ENCODE data around the gene IMMP2L. TPM values are rescaled to one million over a fixed set of nuclear protein-coding genes. Genes with fewer than 3 reads are reported as not detected.
A peak's percentile ranks its signal among the peaks of the same experiment; 100 is the strongest.

The IMMP2L gene
- total RNA-seq, 1 experiment from 2014 or later, result 13.6 TPM

DNA sequence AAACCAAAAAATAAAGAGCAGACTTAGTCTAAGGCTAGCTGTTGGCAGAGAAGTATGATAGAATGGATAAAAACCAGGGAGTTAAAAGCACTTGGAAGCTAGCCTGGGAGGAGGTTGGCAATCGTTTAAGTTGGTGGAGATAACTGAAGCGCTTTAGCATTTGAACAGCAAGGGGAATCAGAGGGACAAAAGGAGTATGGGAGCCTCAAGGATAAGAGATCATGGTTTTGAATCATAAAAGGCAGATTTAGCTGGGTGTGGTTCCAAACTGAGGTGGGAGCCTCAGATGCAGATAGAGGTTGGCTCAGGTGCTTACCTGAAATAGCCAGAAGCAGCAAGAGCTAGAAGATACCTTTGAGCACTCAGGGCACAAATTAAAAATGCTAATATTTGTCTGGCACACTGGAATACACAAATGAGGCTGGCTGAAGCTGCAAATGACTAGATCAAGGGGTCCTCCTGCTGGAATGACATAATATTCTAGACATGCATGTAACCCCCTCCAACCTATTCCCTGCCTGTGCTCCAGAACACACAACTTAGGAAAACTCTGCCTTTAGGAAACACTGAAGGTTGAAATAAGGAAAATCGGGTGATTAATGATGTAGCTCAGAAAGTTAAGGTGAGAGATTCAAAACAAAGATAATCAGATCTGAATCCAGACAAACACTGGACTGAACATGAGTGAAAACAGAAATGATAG lies 843.6 kb downstream of the IMMP2L start (continued):
- TF ChIP-seq ZNF138 (CRISPR knock-in tag; conservative IDR thresholded peaks at IDR 0.05), result no peak
- TF ChIP-seq, protein P1, sequence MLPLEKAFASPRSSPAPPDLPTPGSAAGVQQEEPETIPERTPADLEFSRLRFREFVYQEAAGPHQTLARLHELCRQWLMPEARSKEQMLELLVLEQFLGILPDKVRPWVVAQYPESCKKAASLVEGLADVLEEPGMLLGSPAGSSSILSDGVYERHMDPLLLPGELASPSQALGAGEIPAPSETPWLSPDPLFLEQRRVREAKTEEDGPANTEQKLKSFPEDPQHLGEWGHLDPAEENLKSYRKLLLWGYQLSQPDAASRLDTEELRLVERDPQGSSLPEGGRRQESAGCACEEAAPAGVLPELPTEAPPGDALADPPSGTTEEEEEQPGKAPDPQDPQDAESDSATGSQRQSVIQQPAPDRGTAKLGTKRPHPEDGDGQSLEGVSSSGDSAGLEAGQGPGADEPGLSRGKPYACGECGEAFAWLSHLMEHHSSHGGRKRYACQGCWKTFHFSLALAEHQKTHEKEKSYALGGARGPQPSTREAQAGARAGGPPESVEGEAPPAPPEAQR (CRISPR knock-in tag; IDR thresholded peaks at IDR 0.05), result no peak
- TF ChIP-seq SMAD3 (CRISPR knock-in tag; IDR thresholded peaks at IDR 0.05; ENCODE audit: borderline replicate concordance), result 0 out of 2 replicates have a peak, but pooled peaks have one; percentile 34
- TF ChIP-seq TCF7 (CRISPR knock-in tag; IDR thresholded peaks at IDR 0.05; ENCODE audit: low read depth), result no peak
- TF ChIP-seq TEAD1 (CRISPR knock-in tag; IDR thresholded peaks at IDR 0.05), result 0 out of 2 replicates have a peak, but pooled peaks have one; percentile 52
- TF ChIP-seq, protein P2, sequence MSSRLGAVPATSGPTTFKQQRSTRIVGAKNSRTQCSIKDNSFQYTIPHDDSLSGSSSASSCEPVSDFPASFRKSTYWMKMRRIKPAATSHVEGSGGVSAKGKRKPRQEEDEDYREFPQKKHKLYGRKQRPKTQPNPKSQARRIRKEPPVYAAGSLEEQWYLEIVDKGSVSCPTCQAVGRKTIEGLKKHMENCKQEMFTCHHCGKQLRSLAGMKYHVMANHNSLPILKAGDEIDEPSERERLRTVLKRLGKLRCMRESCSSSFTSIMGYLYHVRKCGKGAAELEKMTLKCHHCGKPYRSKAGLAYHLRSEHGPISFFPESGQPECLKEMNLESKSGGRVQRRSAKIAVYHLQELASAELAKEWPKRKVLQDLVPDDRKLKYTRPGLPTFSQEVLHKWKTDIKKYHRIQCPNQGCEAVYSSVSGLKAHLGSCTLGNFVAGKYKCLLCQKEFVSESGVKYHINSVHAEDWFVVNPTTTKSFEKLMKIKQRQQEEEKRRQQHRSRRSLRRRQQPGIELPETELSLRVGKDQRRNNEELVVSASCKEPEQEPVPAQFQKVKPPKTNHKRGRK (CRISPR knock-in tag; IDR thresholded peaks at IDR 0.05; ENCODE audit: borderline replicate concordance), result no peak
- TF ChIP-seq ZNF423 (CRISPR knock-in tag; IDR thresholded peaks at IDR 0.05), result 0 out of 2 replicates have a peak, but pooled peaks have one; percentile 26
- TF ChIP-seq, protein P3, sequence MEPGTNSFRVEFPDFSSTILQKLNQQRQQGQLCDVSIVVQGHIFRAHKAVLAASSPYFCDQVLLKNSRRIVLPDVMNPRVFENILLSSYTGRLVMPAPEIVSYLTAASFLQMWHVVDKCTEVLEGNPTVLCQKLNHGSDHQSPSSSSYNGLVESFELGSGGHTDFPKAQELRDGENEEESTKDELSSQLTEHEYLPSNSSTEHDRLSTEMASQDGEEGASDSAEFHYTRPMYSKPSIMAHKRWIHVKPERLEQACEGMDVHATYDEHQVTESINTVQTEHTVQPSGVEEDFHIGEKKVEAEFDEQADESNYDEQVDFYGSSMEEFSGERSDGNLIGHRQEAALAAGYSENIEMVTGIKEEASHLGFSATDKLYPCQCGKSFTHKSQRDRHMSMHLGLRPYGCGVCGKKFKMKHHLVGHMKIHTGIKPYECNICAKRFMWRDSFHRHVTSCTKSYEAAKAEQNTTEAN (CRISPR knock-in tag; IDR thresholded peaks at IDR 0.05), result no peak
- no peak for TF ChIP-seq GABPB1 (CRISPR knock-in tag; IDR thresholded peaks at IDR 0.05)
- no peak for TF ChIP-seq MYBL2 (CRISPR knock-in tag; IDR thresholded peaks at IDR 0.05)
- TF ChIP-seq FOXJ3 (CRISPR knock-in tag; IDR thresholded peaks at IDR 0.05; ENCODE audit: borderline replicate concordance), result no peak

DNA sequence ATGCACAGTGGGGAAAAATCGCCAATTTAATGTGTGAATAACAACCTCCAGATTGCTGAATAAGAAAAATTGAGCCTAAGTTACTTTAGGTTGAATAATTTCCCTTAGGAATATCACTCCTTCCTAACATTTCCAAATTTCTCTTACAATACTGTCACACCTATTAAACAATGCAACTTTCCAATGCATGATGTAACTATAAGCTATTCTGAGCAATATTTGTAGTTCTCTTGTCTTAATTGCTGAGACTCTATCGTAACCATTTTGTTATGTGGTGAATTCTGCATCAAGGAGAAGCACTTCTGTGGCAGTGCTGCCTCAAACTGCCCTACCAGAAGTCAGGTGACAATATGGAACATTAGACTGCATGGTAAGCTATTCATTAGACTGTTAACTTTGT lies 858.1 kb downstream of the IMMP2L start:
- Mint-ChIP-seq H3K4me3 (no peak overlapping the region), H3K9me3 (peaks cover 8% of the 10 kb centered on the region), H3K4me1 (no peaks in the 10 kb centered on the region), H3K27ac (no peak overlapping the region), H3K27me3 (ENCODE audit: low read depth) (no peaks in the 10 kb centered on the region), H3K36me3 (peaks cover 4% of the 10 kb centered on the region)
- DNase-seq (ENCODE audit: low spot score), result no peak
- POLR2A ChIA-PET, result no interaction called here
- CTCF ChIA-PET, result no interaction called here
- ATAC-seq, result no peak
- TF ChIP-seq, protein P4, sequence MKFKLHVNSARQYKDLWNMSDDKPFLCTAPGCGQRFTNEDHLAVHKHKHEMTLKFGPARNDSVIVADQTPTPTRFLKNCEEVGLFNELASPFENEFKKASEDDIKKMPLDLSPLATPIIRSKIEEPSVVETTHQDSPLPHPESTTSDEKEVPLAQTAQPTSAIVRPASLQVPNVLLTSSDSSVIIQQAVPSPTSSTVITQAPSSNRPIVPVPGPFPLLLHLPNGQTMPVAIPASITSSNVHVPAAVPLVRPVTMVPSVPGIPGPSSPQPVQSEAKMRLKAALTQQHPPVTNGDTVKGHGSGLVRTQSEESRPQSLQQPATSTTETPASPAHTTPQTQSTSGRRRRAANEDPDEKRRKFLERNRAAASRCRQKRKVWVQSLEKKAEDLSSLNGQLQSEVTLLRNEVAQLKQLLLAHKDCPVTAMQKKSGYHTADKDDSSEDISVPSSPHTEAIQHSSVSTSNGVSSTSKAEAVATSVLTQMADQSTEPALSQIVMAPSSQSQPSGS (CRISPR knock-in tag; IDR thresholded peaks at IDR 0.05; ENCODE audit: borderline replicate concordance, low read depth), result no peak
- TF ChIP-seq, protein P5, sequence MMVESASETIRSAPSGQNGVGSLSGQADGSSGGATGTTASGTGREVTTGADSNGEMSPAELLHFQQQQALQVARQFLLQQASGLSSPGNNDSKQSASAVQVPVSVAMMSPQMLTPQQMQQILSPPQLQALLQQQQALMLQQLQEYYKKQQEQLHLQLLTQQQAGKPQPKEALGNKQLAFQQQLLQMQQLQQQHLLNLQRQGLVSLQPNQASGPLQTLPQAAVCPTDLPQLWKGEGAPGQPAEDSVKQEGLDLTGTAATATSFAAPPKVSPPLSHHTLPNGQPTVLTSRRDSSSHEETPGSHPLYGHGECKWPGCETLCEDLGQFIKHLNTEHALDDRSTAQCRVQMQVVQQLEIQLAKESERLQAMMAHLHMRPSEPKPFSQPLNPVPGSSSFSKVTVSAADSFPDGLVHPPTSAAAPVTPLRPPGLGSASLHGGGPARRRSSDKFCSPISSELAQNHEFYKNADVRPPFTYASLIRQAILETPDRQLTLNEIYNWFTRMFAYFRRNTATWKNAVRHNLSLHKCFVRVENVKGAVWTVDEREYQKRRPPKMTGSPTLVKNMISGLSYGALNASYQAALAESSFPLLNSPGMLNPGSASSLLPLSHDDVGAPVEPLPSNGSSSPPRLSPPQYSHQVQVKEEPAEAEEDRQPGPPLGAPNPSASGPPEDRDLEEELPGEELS (CRISPR knock-in tag; IDR thresholded peaks at IDR 0.05), result no peak
- TF ChIP-seq, protein P6, sequence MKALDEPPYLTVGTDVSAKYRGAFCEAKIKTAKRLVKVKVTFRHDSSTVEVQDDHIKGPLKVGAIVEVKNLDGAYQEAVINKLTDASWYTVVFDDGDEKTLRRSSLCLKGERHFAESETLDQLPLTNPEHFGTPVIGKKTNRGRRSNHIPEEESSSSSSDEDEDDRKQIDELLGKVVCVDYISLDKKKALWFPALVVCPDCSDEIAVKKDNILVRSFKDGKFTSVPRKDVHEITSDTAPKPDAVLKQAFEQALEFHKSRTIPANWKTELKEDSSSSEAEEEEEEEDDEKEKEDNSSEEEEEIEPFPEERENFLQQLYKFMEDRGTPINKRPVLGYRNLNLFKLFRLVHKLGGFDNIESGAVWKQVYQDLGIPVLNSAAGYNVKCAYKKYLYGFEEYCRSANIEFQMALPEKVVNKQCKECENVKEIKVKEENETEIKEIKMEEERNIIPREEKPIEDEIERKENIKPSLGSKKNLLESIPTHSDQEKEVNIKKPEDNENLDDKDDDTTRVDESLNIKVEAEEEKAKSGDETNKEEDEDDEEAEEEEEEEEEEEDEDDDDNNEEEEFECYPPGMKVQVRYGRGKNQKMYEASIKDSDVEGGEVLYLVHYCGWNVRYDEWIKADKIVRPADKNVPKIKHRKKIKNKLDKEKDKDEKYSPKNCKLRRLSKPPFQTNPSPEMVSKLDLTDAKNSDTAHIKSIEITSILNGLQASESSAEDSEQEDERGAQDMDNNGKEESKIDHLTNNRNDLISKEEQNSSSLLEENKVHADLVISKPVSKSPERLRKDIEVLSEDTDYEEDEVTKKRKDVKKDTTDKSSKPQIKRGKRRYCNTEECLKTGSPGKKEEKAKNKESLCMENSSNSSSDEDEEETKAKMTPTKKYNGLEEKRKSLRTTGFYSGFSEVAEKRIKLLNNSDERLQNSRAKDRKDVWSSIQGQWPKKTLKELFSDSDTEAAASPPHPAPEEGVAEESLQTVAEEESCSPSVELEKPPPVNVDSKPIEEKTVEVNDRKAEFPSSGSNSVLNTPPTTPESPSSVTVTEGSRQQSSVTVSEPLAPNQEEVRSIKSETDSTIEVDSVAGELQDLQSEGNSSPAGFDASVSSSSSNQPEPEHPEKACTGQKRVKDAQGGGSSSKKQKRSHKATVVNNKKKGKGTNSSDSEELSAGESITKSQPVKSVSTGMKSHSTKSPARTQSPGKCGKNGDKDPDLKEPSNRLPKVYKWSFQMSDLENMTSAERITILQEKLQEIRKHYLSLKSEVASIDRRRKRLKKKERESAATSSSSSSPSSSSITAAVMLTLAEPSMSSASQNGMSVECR (CRISPR knock-in tag; IDR thresholded peaks at IDR 0.05; ENCODE audit: borderline replicate concordance), result no peak
- TF ChIP-seq NR3C1 (CRISPR knock-in tag; conservative IDR thresholded peaks at IDR 0.05; ENCODE audit: low read depth) (no peak), ZNF121 (CRISPR knock-in tag; IDR thresholded peaks at IDR 0.05) (no peak), GTF2I (CRISPR knock-in tag; conservative IDR thresholded peaks at IDR 0.05) (no peak), RORB (CRISPR knock-in tag; IDR thresholded peaks at IDR 0.05) (no peak)
- TF ChIP-seq, protein P7, sequence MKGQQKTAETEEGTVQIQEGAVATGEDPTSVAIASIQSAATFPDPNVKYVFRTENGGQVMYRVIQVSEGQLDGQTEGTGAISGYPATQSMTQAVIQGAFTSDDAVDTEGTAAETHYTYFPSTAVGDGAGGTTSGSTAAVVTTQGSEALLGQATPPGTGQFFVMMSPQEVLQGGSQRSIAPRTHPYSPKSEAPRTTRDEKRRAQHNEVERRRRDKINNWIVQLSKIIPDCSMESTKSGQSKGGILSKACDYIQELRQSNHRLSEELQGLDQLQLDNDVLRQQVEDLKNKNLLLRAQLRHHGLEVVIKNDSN (CRISPR knock-in tag; IDR thresholded peaks at IDR 0.05), result no peak
- TF ChIP-seq, protein P8, sequence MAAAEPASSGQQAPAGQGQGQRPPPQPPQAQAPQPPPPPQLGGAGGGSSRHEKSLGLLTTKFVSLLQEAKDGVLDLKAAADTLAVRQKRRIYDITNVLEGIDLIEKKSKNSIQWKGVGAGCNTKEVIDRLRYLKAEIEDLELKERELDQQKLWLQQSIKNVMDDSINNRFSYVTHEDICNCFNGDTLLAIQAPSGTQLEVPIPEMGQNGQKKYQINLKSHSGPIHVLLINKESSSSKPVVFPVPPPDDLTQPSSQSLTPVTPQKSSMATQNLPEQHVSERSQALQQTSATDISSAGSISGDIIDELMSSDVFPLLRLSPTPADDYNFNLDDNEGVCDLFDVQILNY (CRISPR knock-in tag; IDR thresholded peaks at IDR 0.05), result no peak

Data from WTC11 (cell line).